Measurements from ENCODE around the gene ZNF664. TPM values are rescaled to one million over a fixed set of nuclear protein-coding genes. Genes with fewer than 3 reads are reported as not detected.

Gene ZNF664
- total RNA-seq, 2 donors from 2014 or later: 131 to 139 TPM

DNA sequence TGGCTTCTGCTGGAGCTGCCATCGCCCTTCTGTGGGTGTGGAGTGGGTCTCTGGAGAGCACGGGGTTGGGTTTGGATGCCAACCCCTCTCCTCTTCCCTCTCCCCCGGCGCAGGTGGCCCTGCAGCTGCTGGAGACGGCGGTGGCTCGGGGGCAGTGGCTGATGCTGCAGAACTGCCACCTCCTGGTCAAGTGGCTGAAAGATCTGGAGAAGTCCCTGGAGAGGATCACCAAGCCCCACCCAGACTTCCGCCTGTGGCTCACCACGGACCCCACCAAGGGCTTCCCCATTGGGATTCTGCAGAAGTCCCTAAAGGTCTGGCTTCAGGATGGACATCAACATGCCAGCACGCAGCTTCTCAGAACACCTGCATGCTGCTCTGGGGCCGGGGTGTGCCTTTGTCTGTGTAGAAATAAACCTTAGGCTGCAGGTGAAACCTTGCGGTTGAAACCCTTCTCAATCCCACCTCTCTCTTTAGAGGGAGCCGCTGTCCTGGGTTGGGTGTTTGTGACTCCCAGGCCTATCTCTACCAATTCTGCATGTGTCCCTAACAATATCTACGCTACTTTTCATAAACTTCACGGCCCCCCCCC is 44.6 kb upstream of the ZNF664 start:
- H3K27me3 Mint-ChIP-seq (ENCODE audit: insufficient read depth): peaks cover 5% of the 10 kb centered on the region
- Histone ChIP-seq H3K27me3 (ENCODE audit: control insufficient read depth, insufficient read depth, low read length, poor library complexity, severe bottlenecking) (no peaks in the 10 kb centered on the region), H3K36me3 (ENCODE audit: control insufficient read depth, insufficient read depth, low read length) (no peaks in the 10 kb centered on the region), H3K9me3 (ENCODE audit: control insufficient read depth, low read length) (no peaks in the 10 kb centered on the region), H3K27ac (ENCODE audit: low read depth, low read length) (no peak overlapping the region), H3K4me1 (ENCODE audit: control insufficient read depth, insufficient read depth, low read length) (no peaks in the 10 kb centered on the region), H3K9ac (ENCODE audit: extremely low read depth, low read length, poor library complexity, severe bottlenecking) (no peak overlapping the region), H3K4me3 (ENCODE audit: low read length) (no peak overlapping the region)
- H3K36me3 Mint-ChIP-seq (ENCODE audit: low read depth): no peaks in the 10 kb centered on the region
- WGBS, 2 experiments (ENCODE audit: insufficient coverage in 1 of 2, insufficient read length in 1 of 2): 91 to 92% methylated on average over 8 to 15 of the region's 15 CpGs
- no peak overlapping the region for H3K4me3 Mint-ChIP-seq
- TF ChIP-seq CTCF (conservative IDR thresholded peaks at IDR 0.05): peak; percentile 57
- no peaks in the 10 kb centered on the region for H3K4me1 Mint-ChIP-seq
- peak; percentile 73 for DNase-seq
- H3K9me3 Mint-ChIP-seq: no peaks in the 10 kb centered on the region
- H3K27ac Mint-ChIP-seq: no peak overlapping the region

GRCh38 chr12:123928897-123929296 is 44.1 kb upstream of the ZNF664 start:
- H3K9me3 Mint-ChIP-seq: no peaks in the 10 kb centered on the region
- Histone ChIP-seq H3K36me3 (ENCODE audit: control insufficient read depth, insufficient read depth, low read length) (no peaks in the 10 kb centered on the region), H3K4me1 (ENCODE audit: control insufficient read depth, insufficient read depth, low read length) (no peaks in the 10 kb centered on the region), H3K27me3 (ENCODE audit: control insufficient read depth, insufficient read depth, low read length, poor library complexity, severe bottlenecking) (no peaks in the 10 kb centered on the region), H3K4me3 (ENCODE audit: low read length) (no peak overlapping the region), H3K27ac (ENCODE audit: low read depth, low read length) (no peak overlapping the region), H3K9ac (ENCODE audit: extremely low read depth, low read length, poor library complexity, severe bottlenecking) (no peak overlapping the region), H3K9me3 (ENCODE audit: control insufficient read depth, low read length) (no peaks in the 10 kb centered on the region)
- no peak overlapping the region for H3K4me3 Mint-ChIP-seq
- WGBS, 2 experiments (ENCODE audit: insufficient coverage in 1 of 2, insufficient read length in 1 of 2): 96 to 100% methylated on average over 3 to 4 of the region's 7 CpGs
- no peaks in the 10 kb centered on the region for H3K36me3 Mint-ChIP-seq (ENCODE audit: low read depth)
- no peak for DNase-seq
- no peak for TF ChIP-seq CTCF (conservative IDR thresholded peaks at IDR 0.05)
- H3K4me1 Mint-ChIP-seq: no peaks in the 10 kb centered on the region
- H3K27ac Mint-ChIP-seq: no peak overlapping the region
- peaks cover 5% of the 10 kb centered on the region for H3K27me3 Mint-ChIP-seq (ENCODE audit: insufficient read depth)

DNA sequence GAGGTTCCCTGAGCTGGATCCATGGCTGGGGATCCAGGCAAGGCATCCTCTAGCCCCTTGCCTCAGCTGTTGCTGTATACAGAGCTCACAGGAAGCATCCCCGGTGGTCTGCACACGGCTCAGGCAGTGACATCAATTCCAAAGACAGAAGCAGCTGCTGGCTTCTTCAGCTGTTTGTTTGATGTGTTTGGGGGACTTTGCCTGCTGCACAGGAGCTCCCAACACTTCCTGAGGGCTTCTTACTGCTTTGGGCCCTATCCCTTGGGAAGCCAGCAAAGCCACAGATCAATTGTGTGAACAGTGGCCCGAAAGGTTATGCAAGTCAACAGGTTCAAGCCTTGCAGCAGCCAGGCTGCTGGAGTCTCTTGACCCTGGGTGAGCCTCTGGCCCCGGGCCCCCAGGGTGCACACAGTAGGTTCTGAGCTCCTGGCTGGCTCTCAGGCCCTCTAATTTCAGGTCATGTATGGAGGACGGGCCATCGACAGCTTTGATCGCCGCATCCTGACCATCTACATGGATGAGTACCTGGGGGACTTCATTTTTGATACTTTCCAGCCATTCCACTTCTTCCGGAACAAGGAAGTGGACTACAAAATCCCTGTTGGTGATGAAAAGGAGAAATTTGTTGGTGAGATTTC is 43.0 kb upstream of the ZNF664 start:
- 90 to 94% methylated on average over 7 to 9 of the region's 9 CpGs for WGBS, 2 experiments (ENCODE audit: insufficient coverage in 1 of 2, insufficient read length in 1 of 2)
- H3K4me1 Mint-ChIP-seq: no peaks in the 10 kb centered on the region
- no peaks in the 10 kb centered on the region for H3K27me3 ChIP-seq (ENCODE audit: control insufficient read depth, insufficient read depth, low read length, poor library complexity, severe bottlenecking)
- no peak overlapping the region for H3K27ac ChIP-seq (ENCODE audit: low read depth, low read length)
- H3K36me3 Mint-ChIP-seq (ENCODE audit: low read depth): no peaks in the 10 kb centered on the region
- TF ChIP-seq CTCF (conservative IDR thresholded peaks at IDR 0.05): no peak
- peaks cover 5% of the 10 kb centered on the region for H3K27me3 Mint-ChIP-seq (ENCODE audit: insufficient read depth)
- no peaks in the 10 kb centered on the region for H3K36me3 ChIP-seq (ENCODE audit: control insufficient read depth, insufficient read depth, low read length)
- no peaks in the 10 kb centered on the region for H3K9me3 ChIP-seq (ENCODE audit: control insufficient read depth, low read length)
- H3K27ac Mint-ChIP-seq: no peak overlapping the region
- no peak for DNase-seq
- H3K9ac ChIP-seq (ENCODE audit: extremely low read depth, low read length, poor library complexity, severe bottlenecking): no peak overlapping the region
- H3K4me3 Mint-ChIP-seq: no peak overlapping the region
- no peak overlapping the region for H3K4me3 ChIP-seq (ENCODE audit: low read length)
- H3K4me1 ChIP-seq (ENCODE audit: control insufficient read depth, insufficient read depth, low read length): no peaks in the 10 kb centered on the region
- no peaks in the 10 kb centered on the region for H3K9me3 Mint-ChIP-seq
